IPS-20b (cell line): ENCODE measurements around the gene DCP1A.
"Not testable (repeated sequence)": the region's sequence is repeated elsewhere in the genome, so short reads cannot be mapped to it uniquely, and the experiment has no call there.

Source experiments
- H3K27ac ChIP-seq: one replicate; pipeline ENCODE4 v1.5.1; 2013; ENCODE audit warnings: low read length
- H3K27me3 ChIP-seq: 2 replicates; pipeline ENCODE4 v1.6.1; 2013; ENCODE audit warnings: mild to moderate bottlenecking, low read length, inconsistent platforms; ENCODE audit not compliant: insufficient read depth
- H3K36me3 ChIP-seq: 2 replicates; pipeline ENCODE4 v1.6.1; 2013; ENCODE audit warnings: low read depth, mild to moderate bottlenecking, inconsistent platforms, low read length, moderate library complexity; ENCODE audit not compliant: insufficient read depth
- H3K4me1 ChIP-seq: 2 replicates; pipeline ENCODE4 v1.6.1; 2013; ENCODE audit warnings: mild to moderate bottlenecking, control low read depth, inconsistent platforms, low read length, moderate library complexity; ENCODE audit not compliant: insufficient read depth
- H3K4me3 ChIP-seq: 2 replicates; pipeline ENCODE4 v1.5.1; 2013; ENCODE audit warnings: mild to moderate bottlenecking, low read length, inconsistent platforms
- H3K9ac ChIP-seq: 2 replicates; pipeline ENCODE4 v1.6.1; 2013; ENCODE audit warnings: low read depth, mild to moderate bottlenecking, inconsistent platforms, low read length, moderate library complexity
- H3K9me3 ChIP-seq: 2 replicates; pipeline ENCODE4 v1.6.1; 2013; ENCODE audit warnings: mild to moderate bottlenecking, low read depth, low read length, inconsistent platforms; ENCODE audit not compliant: insufficient read depth

The DCP1A gene

DNA sequence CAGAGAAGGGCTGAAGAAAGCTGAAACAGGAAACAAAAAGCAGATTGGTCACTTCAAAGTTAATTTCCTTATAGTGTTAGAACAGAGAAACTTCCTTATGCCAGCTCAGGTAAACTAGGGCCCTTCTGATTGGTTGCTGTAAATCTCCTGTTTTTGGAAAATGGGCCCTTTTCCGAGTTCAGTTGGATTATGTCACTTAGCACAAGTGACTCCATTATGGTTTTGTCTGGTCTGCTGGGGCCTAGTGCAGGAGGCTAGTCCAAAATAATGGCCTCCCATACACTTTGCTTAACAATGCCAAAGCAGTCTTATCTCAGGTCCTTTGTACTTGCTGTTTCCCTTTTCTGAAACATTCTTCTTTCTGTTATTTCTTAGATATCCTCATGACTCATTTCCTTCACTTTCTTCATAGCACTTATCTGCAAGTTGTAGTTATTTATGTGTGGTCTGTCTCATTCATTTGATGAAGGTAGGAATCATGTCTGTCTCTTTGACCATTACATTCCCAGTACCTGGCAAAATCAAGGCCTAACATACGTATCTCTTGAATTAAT lies 7.7 kb upstream of the DCP1A start:
- no peaks in the 10 kb centered on the region for H3K9me3 ChIP-seq
- H3K27ac ChIP-seq: no peak overlapping the region
- no peaks in the 10 kb centered on the region for H3K36me3 ChIP-seq
- H3K9ac ChIP-seq: no peak overlapping the region
- no peaks in the 10 kb centered on the region for H3K27me3 ChIP-seq
- H3K4me1 ChIP-seq: peaks cover 2% of the 10 kb centered on the region; the same call in 1 of the 2 replicates
- H3K4me3 ChIP-seq: no peak overlapping the region

GRCh38 chr3:53353202-53353601 lies 5.9 kb upstream of the DCP1A start:
- H3K27me3 ChIP-seq: no peaks in the 10 kb centered on the region
- H3K36me3 ChIP-seq: no peaks in the 10 kb centered on the region
- H3K27ac ChIP-seq: no peak overlapping the region
- H3K4me1 ChIP-seq: peaks cover 2% of the 10 kb centered on the region; the same call in 1 of the 2 replicates
- H3K4me3 ChIP-seq: no peak overlapping the region
- no peak overlapping the region for H3K9ac ChIP-seq
- no peaks in the 10 kb centered on the region for H3K9me3 ChIP-seq

DNA sequence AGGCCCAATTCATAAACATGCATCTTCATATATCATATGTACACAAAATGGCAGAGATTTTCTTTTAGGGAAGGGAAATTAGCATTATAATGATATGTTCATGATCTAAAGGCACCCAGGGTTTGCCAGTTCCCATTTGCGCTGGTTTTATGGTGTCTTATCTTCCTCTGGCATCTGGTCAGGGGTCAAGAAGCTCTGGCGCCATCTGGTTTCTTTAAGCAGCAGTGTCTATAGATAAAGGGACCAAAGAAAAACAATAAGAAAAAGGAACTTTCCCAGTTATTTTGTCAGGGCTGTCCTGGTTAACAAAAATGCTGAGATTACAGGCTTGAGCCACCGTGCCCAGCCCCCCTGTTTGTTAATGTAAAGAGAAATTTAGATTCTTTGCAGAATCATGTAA lies 3.3 kb upstream of the DCP1A start:
- H3K36me3 ChIP-seq: no peaks in the 10 kb centered on the region
- H3K9me3 ChIP-seq: no peaks in the 10 kb centered on the region
- H3K4me3 ChIP-seq: no peak overlapping the region
- peaks cover 2% of the 10 kb centered on the region; the same call in 1 of the 2 replicates for H3K4me1 ChIP-seq
- no peaks in the 10 kb centered on the region for H3K27me3 ChIP-seq
- no peak overlapping the region for H3K27ac ChIP-seq
- no peak overlapping the region for H3K9ac ChIP-seq

- H3K27ac ChIP-seq: peak overlapping the region; percentile 84
Measured at GRCh38 chr3:53348118-53348517, 775 bp upstream of the DCP1A start.

DNA sequence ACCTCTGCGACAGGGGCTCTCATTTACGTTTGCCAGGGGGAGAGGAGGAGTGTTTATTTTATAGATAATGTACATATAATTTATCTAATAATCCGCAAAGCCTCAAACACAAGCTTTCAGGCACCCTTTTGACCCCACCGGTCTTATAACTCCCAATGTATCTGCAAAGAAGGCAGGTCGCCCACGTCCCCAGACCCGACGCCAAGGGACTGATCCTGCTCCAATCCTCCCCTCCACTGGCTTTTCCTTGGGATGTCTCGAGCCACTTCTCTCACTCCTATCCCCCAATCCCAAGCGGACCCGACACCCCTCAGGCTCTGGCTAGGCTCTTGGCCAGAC lies 452 bp downstream of the DCP1A start:
- peak overlapping the region; percentile 98 for H3K9ac ChIP-seq
- no peaks in the 10 kb centered on the region for H3K27me3 ChIP-seq
- peaks cover 23% of the 10 kb centered on the region for H3K36me3 ChIP-seq
- H3K4me3 ChIP-seq: peak overlapping the region; percentile 89
- H3K27ac ChIP-seq: peak overlapping the region; percentile 97
- peaks cover 2% of the 10 kb centered on the region; the same call in 1 of the 2 replicates for H3K4me1 ChIP-seq
- H3K9me3 ChIP-seq: no peaks in the 10 kb centered on the region

More at GRCh38 chr3:53348118-53348517, 775 bp upstream of the DCP1A start:
- H3K4me3 ChIP-seq: peak overlapping the region; percentile 89
- not testable (repeated sequence) for H3K9me3 ChIP-seq, H3K27me3 ChIP-seq, H3K4me1 ChIP-seq
- peaks cover 11% of the 10 kb centered on the region for H3K36me3 ChIP-seq
- H3K9ac ChIP-seq: peak overlapping the region; percentile 98

DNA sequence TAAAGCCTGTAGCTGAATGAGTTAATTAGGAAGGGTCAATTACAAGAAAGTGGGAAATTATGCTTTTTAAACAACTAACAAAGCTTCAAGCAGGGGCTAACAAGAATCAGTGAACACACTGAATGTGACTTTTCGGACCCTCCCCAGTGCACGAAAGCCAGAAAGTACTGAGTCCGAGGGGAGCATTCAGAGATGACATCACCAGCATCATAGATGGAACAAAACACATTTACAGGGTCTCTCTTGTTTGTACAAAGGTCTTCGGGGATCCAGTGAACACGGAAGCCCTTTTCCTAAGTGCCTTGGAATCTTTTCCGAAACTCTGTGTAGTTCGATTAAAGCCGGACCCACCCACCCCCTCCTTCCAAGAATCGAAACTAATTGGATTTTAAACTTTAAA lies 829 bp downstream of the DCP1A start:
- peak overlapping the region; percentile 98 for H3K9ac ChIP-seq

DNA sequence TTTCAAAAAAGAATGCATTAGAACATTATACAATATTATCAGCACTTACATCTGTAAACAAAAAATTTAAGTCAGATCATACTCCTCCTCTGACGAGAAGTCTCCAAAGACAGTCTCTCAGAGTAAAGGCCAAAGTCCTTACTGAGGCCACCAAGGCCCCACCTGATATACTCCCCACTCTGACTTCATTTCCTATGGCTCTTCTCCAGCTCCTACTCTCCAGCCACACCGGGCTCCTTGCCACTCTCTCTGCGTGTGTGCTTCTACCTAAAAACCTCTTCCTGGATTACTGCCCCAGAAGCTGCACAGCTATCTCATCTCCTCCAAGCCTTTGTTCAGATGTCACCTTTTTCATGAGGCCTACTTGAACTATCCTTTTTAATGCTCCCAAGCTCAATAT lies 5.0 kb downstream of the DCP1A start:
- no peak overlapping the region for H3K9ac ChIP-seq
- H3K4me1 ChIP-seq: no peaks in the 10 kb centered on the region
- peaks cover 55% of the 10 kb centered on the region for H3K36me3 ChIP-seq
- no peak overlapping the region for H3K4me3 ChIP-seq
- no peaks in the 10 kb centered on the region for H3K9me3 ChIP-seq
- no peak overlapping the region for H3K27ac ChIP-seq
- no peaks in the 10 kb centered on the region for H3K27me3 ChIP-seq

More for the DNA sequence above, 829 bp downstream of the DCP1A start:
- H3K4me3 ChIP-seq: peak overlapping the region; percentile 89
- H3K9me3 ChIP-seq: no peaks in the 10 kb centered on the region
- H3K27me3 ChIP-seq: no peaks in the 10 kb centered on the region
- peaks cover 26% of the 10 kb centered on the region for H3K36me3 ChIP-seq
- peaks cover 2% of the 10 kb centered on the region; the same call in 1 of the 2 replicates for H3K4me1 ChIP-seq
- no peak overlapping the region for H3K27ac ChIP-seq

DNA sequence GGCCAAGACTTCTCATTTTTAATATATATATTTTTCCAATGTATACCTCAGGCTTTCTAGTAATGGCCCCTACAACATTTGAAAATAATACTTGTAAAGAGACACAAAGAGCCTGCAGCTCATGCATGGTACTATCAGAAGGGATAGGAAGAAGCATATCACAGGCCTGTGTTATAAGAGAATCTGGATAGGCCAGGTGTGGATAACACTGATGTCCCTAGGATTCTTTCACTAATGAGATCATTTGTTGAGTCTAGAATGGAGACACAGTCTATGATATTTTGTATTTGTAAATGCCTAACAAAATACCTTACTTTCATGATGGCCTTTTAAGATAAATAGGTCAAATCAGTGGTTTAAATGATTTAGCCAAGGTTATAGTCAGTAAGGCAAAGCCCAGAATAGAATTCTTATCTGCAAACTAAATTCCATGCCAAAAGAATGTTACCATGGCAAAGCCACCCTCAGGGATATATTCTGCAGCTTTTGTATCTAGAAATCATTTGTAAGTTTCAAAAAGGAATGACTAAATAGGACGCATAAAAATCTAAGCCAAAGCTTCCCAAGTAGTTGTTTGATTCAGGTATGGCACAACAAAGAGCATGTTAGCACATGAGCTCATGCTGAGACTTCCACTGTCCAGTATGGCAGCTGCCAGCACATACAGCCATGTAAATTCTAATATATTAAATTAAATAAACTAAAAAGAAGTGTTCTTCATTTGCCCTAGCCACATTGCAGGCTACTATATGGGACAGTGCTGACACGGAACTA lies 10.0 kb downstream of the DCP1A start:
- Histone ChIP-seq H3K9ac (no peak overlapping the region), H3K4me3 (no peak overlapping the region), H3K9me3 (no peaks in the 10 kb centered on the region), H3K27me3 (no peaks in the 10 kb centered on the region), H3K4me1 (no peaks in the 10 kb centered on the region), H3K36me3 (peaks cover 68% of the 10 kb centered on the region), H3K27ac (no peak overlapping the region)

DNA sequence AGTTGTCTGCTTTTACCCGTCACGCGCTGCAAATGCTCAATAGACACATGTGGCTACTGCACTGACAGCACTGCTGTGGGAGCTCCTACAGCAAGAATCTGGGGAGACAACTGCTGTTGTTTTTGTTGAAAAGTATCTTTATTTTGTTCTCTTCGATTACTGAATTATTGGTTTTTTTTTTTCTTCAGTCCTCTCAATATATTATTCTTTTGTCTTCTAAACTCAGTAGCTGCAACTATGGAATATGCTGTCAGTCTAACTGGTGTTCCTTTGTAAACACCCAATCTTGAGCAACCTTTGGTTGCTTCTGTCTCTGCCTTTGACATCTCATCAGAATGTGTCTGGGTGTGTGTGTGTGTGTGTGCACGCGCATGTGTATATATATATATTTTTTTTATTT lies 12.6 kb downstream of the DCP1A start:
- Histone ChIP-seq H3K27ac (no peak overlapping the region), H3K9ac (no peak overlapping the region), H3K9me3 (no peaks in the 10 kb centered on the region), H3K36me3 (peaks cover 65% of the 10 kb centered on the region), H3K4me3 (no peak overlapping the region), H3K4me1 (no peaks in the 10 kb centered on the region), H3K27me3 (no peaks in the 10 kb centered on the region)

- no peak overlapping the region for H3K9ac ChIP-seq
- H3K4me1 ChIP-seq: no peaks in the 10 kb centered on the region
- no peaks in the 10 kb centered on the region for H3K27me3 ChIP-seq
- no peak overlapping the region for H3K27ac ChIP-seq
- peaks cover 4% of the 10 kb centered on the region; the same call in 1 of the 2 replicates for H3K9me3 ChIP-seq
- H3K4me3 ChIP-seq: no peak overlapping the region
- H3K36me3 ChIP-seq: peaks cover 58% of the 10 kb centered on the region
Measured at GRCh38 chr3:53331871-53332270, 15.5 kb downstream of the DCP1A start.

DNA sequence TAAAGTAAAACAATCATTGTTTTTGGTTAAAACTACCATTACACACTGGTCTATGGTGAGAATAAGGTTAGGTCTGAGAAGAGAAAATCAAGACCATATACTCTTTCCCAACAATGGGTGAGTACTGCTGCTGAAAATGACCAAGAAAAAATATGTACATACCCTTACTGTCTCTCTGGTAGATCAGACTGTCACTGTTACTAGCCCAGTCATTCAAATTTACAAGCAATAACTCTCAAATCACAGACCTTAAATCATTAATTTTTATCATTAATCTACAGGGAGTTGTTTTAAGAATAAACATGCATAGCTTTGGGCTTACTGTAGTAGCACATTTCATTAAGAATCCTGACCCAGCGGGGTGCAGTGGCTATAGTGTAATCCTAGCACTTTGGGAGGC lies 17.4 kb downstream of the DCP1A start:
- Histone ChIP-seq H3K9ac (no peak overlapping the region), H3K9me3 (peaks cover 10% of the 10 kb centered on the region), H3K27me3 (no peaks in the 10 kb centered on the region), H3K27ac (no peak overlapping the region), H3K4me1 (no peaks in the 10 kb centered on the region), H3K36me3 (peaks cover 56% of the 10 kb centered on the region), H3K4me3 (no peak overlapping the region)

DNA sequence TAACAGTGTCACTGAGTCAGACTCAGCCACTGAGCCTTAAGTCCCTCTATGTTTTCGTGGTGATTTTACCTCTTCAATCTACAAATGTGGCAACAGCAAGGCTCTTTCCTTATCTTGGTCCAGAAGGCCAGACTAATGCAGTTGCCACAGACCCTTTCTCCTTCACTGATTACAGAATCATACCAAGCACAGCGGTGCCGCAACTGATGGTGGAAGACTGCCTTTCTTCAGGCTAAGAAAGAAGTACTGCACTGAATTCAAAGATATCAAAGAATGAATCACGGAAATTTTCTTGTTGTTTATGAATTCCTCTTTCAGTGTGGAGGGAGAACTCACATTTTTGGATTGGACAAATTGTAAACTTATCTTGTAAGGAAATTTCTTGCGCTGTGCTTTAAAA lies 18.6 kb downstream of the DCP1A start:
- H3K27ac ChIP-seq: no peak overlapping the region
- H3K4me3 ChIP-seq: no peak overlapping the region
- peaks cover 10% of the 10 kb centered on the region for H3K9me3 ChIP-seq
- no peaks in the 10 kb centered on the region for H3K4me1 ChIP-seq
- H3K36me3 ChIP-seq: peaks cover 49% of the 10 kb centered on the region
- no peaks in the 10 kb centered on the region for H3K27me3 ChIP-seq
- no peak overlapping the region for H3K9ac ChIP-seq
